ENCODE data around the gene GATA5. TPM values are rescaled to one million over a fixed set of nuclear protein-coding genes. Genes with fewer than 3 reads are reported as not detected.
A peak's percentile ranks its signal among the peaks of the same experiment; 100 is the strongest.

The GATA5 gene
- total RNA-seq, 1 donor from 2014 or later = not detected

DNA sequence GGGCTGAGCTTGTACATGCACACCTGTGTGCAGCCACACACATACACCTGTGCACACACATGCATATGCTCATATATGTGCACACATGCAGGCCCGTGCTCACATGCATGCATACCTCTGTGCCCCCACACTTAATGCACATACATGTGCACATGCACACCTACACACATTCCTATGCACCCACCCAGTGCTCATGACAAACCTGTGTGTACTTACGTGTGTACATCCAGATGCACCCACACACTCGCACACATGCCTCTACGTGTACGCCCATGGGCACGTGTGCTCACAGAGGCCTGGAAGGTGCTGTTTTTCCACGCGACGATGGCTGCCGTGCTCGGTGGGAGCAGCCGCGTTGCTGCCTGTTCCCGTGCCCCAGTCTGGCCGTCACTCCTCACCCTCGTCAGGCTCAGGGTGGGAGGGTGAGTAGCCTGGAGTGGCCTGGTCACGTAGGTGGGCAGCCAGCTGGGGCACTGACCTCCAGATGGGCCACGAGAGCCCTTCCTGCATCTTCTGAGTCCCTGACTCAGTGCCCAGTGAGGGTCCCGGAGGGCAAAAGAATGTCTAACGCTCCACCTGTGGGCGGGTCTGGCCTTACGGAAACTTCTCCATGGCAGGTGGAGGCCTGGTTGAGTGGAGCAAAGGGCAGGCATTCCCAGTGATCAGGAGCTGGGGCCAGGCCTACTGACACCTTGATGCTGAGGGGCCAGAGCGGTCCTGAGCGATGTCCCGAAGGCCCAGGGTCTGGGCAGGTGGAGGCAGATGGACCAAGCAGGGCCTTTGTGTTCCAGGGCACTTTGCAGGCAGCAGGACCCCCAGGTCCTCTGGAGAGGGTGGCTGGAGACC lies 8.0 kb upstream of the GATA5 start:
- Histone ChIP-seq H3K4me2 (ENCODE audit: low read length) (no peak overlapping the region), H3K27ac (ENCODE audit: low read depth, low read length) (no peak overlapping the region), H3K9ac (ENCODE audit: low read length) (no peak overlapping the region), H3K36me3 (ENCODE audit: insufficient read depth, low read length) (no peaks in the 10 kb centered on the region), H3K4me3 (ENCODE audit: insufficient read depth, low read depth, low read length) (no peak overlapping the region), H3K4me1 (ENCODE audit: insufficient read depth, low read length) (no peaks in the 10 kb centered on the region), H2AFZ (ENCODE audit: low read depth, low read length) (no peak overlapping the region), H3K9me3 (ENCODE audit: insufficient read depth, low read depth, low read length) (no peaks in the 10 kb centered on the region), H4K20me1 (ENCODE audit: insufficient read depth, low read length) (no peaks in the 10 kb centered on the region), H3K79me2 (ENCODE audit: insufficient read depth, low read length) (no peaks in the 10 kb centered on the region), H3K27me3 (ENCODE audit: insufficient read depth, low read length) (peaks cover 71% of the 10 kb centered on the region)
- Mint-ChIP-seq H3K4me3 (ENCODE audit: unreplicated experiment) (no peak overlapping the region), H3K36me3 (ENCODE audit: low read depth, unreplicated experiment) (no peaks in the 10 kb centered on the region), H3K9me3 (ENCODE audit: unreplicated experiment) (no peaks in the 10 kb centered on the region), H3K27ac (ENCODE audit: unreplicated experiment) (peak overlapping the region; percentile 34), H3K27me3 (ENCODE audit: low read depth, unreplicated experiment) (peaks cover 52% of the 10 kb centered on the region), H3K4me1 (ENCODE audit: low read depth, unreplicated experiment) (peaks cover 8% of the 10 kb centered on the region)
- TF ChIP-seq EZH2 (IDR thresholded peaks at IDR 0.05; ENCODE audit: insufficient read depth, low read length) = no peak
- FAIRE-seq (no peak), DNase-seq (ENCODE audit: low read depth) (no peak)

- TF ChIP-seq EZH2 (IDR thresholded peaks at IDR 0.05; ENCODE audit: insufficient read depth, low read length) = no peak
- Histone ChIP-seq H3K79me2 (ENCODE audit: insufficient read depth, low read length) (no peaks in the 10 kb centered on the region), H4K20me1 (ENCODE audit: insufficient read depth, low read length) (no peaks in the 10 kb centered on the region), H3K27me3 (ENCODE audit: insufficient read depth, low read length) (peaks cover 71% of the 10 kb centered on the region), H2AFZ (ENCODE audit: low read depth, low read length) (no peak overlapping the region), H3K4me2 (ENCODE audit: low read length) (no peak overlapping the region), H3K9ac (ENCODE audit: low read length) (no peak overlapping the region), H3K36me3 (ENCODE audit: insufficient read depth, low read length) (no peaks in the 10 kb centered on the region), H3K27ac (ENCODE audit: low read depth, low read length) (no peak overlapping the region), H3K9me3 (ENCODE audit: insufficient read depth, low read depth, low read length) (no peaks in the 10 kb centered on the region), H3K4me1 (ENCODE audit: insufficient read depth, low read length) (no peaks in the 10 kb centered on the region), H3K4me3 (ENCODE audit: insufficient read depth, low read depth, low read length) (no peak overlapping the region)
- peaks cover 53% of the 10 kb centered on the region for H3K27me3 Mint-ChIP-seq (ENCODE audit: low read depth, unreplicated experiment)
- DNase-seq (ENCODE audit: low read depth) (no peak), FAIRE-seq (no peak)
- H3K27ac Mint-ChIP-seq (ENCODE audit: unreplicated experiment) = no peak overlapping the region
- H3K4me3 Mint-ChIP-seq (ENCODE audit: unreplicated experiment) = no peak overlapping the region
- H3K9me3 Mint-ChIP-seq (ENCODE audit: unreplicated experiment) = no peaks in the 10 kb centered on the region
- H3K36me3 Mint-ChIP-seq (ENCODE audit: low read depth, unreplicated experiment) = no peaks in the 10 kb centered on the region
- peaks cover 8% of the 10 kb centered on the region for H3K4me1 Mint-ChIP-seq (ENCODE audit: low read depth, unreplicated experiment)
Measured at GRCh38 chr20:62482974-62483373, 7.2 kb upstream of the GATA5 start.

DNA sequence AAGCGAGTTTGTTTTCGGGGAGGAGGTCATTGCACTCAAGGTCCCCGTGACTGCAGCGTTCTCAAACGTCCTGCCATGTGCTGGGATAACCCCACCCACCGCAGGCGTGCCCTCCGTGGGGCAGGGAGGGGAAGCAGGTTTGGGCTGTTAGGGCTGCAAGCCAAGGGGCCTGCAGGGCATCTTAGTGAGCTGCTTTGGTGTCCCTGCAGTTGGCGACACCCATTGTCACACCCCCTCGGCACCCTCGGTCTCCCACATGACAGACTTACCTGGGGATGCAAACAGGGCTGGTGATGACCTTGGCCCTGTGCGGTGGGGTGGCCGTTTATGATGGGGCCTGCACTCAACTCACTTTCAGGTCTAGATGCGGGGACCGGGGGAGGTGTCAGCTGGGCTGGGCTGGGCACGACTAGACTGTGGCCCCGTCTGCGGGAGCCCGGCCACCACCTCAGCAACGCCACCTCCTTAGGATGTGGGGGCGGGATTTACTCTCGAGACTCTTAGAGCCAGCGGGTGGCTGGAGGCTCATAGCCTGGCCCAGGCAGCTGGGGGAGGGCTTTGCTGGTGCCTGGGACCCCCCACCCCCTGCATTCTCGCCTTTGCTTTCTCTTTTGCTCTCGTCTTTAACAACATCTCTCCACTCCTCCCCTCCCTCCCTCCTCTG lies 6.5 kb upstream of the GATA5 start:
- H3K36me3 ChIP-seq (ENCODE audit: insufficient read depth, low read length) = no peaks in the 10 kb centered on the region
- H3K9me3 ChIP-seq (ENCODE audit: insufficient read depth, low read depth, low read length) = no peaks in the 10 kb centered on the region
- H3K9me3 Mint-ChIP-seq (ENCODE audit: unreplicated experiment) = no peaks in the 10 kb centered on the region
- no peaks in the 10 kb centered on the region for H3K4me1 ChIP-seq (ENCODE audit: insufficient read depth, low read length)
- FAIRE-seq = no peak
- H3K4me2 ChIP-seq (ENCODE audit: low read length) = no peak overlapping the region
- no peak overlapping the region for H3K4me3 ChIP-seq (ENCODE audit: insufficient read depth, low read depth, low read length)
- H3K4me3 Mint-ChIP-seq (ENCODE audit: unreplicated experiment) = no peak overlapping the region
- H3K27ac Mint-ChIP-seq (ENCODE audit: unreplicated experiment) = no peak overlapping the region
- peaks cover 72% of the 10 kb centered on the region for H3K27me3 ChIP-seq (ENCODE audit: insufficient read depth, low read length)
- DNase-seq (ENCODE audit: low read depth) = no peak
- H3K36me3 Mint-ChIP-seq (ENCODE audit: low read depth, unreplicated experiment) = no peaks in the 10 kb centered on the region
- H3K27me3 Mint-ChIP-seq (ENCODE audit: low read depth, unreplicated experiment) = peaks cover 58% of the 10 kb centered on the region
- no peak for TF ChIP-seq CTCF (IDR thresholded peaks at IDR 0.05; ENCODE audit: insufficient read depth, low read depth, low read length)
- peak; percentile 23 for TF ChIP-seq EZH2 (IDR thresholded peaks at IDR 0.05; ENCODE audit: insufficient read depth, low read length)
- H3K4me1 Mint-ChIP-seq (ENCODE audit: low read depth, unreplicated experiment) = peaks cover 8% of the 10 kb centered on the region
- H4K20me1 ChIP-seq (ENCODE audit: insufficient read depth, low read length) = no peaks in the 10 kb centered on the region
- no peak overlapping the region for H3K9ac ChIP-seq (ENCODE audit: low read length)
- H2AFZ ChIP-seq (ENCODE audit: low read depth, low read length) = no peak overlapping the region
- H3K79me2 ChIP-seq (ENCODE audit: insufficient read depth, low read length) = no peaks in the 10 kb centered on the region
- H3K27ac ChIP-seq (ENCODE audit: low read depth, low read length) = no peak overlapping the region
